ENCODE measurements around the gene ZNF280C.

DNA sequence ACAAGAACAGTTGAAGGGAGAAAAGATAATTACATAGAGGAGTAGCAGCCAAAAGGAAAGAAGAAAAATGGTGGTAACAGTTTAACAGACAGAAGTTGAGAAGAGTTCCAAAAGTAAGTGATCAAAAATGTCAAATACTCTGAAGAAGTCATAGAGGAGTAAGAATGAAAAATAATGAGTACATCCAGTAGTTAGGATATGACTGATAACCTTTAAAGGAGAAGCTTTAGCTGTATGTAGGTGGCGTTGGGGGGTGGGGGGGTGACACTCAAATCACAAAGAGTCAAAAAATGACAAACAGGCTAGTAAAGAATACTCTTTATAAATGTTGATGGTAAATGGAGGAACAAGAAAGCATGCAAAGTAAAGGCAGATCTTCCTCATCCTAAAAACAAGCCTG, 56.3 kb downstream of the ZNF280C start:
- no peak for TF ChIP-seq POLR2A (IDR thresholded peaks at IDR 0.05)
- TF ChIP-seq, protein P1, sequence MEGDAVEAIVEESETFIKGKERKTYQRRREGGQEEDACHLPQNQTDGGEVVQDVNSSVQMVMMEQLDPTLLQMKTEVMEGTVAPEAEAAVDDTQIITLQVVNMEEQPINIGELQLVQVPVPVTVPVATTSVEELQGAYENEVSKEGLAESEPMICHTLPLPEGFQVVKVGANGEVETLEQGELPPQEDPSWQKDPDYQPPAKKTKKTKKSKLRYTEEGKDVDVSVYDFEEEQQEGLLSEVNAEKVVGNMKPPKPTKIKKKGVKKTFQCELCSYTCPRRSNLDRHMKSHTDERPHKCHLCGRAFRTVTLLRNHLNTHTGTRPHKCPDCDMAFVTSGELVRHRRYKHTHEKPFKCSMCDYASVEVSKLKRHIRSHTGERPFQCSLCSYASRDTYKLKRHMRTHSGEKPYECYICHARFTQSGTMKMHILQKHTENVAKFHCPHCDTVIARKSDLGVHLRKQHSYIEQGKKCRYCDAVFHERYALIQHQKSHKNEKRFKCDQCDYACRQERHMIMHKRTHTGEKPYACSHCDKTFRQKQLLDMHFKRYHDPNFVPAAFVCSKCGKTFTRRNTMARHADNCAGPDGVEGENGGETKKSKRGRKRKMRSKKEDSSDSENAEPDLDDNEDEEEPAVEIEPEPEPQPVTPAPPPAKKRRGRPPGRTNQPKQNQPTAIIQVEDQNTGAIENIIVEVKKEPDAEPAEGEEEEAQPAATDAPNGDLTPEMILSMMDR (IDR thresholded peaks at IDR 0.05), result no peak
